Measurements from ENCODE around the gene NNT.
"Not testable (repeated sequence)": the region's sequence is repeated elsewhere in the genome, so short reads cannot be mapped to it uniquely, and the experiment has no call there.

The NNT gene

GRCh38 chr5:43712081-43712480 is 109.1 kb downstream of the NNT start:
- 100% methylated on average over 1 of the region's 3 CpGs for WGBS (ENCODE audit: insufficient coverage)

DNA sequence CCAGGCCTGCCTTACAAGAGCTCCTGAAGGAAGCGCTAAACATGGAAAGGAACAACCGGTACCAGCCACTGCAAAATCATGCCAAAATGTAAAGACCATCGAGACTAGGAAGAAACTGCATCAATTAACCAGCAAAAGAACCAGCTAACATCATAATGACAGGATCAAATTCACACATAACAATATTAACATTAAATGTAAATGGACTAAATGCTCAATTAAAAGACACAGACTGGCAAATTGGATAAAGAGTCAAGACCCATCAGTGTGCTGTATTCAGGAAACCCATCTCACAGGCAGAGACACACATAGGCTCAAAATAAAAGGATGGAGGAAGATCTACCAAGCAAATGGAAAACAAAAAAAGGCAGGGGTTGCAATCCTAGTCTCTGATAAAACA is 116.8 kb downstream of the NNT start:
- H3K27me3 ChIP-seq (replicated peaks in 2 of 5; ENCODE audit: control insufficient read depth in 4 of 5, insufficient read depth in 5 of 5, low read length in 4 of 5); POLR2A ChIA-PET; H3K36me3 ChIP-seq (ENCODE audit: control insufficient read depth in 4 of 4, insufficient read depth in 4 of 4, low read length in 3 of 4); CTCF ChIA-PET; H3K4me3 ChIP-seq (ENCODE audit: control insufficient read depth in 1 of 7, extremely low read depth in 1 of 7, insufficient read depth in 4 of 7, low read depth in 2 of 7, low read length in 6 of 7); DNase-seq; H3K9me3 ChIP-seq (ENCODE audit: control extremely low read depth in 1 of 5, control insufficient read depth in 4 of 5, insufficient read depth in 2 of 5, low read depth in 1 of 5, low read length in 4 of 5); H3K4me1 ChIP-seq (ENCODE audit: control extremely low read depth in 1 of 4, control insufficient read depth in 4 of 4, insufficient read depth in 4 of 4, low read length in 3 of 4); H3K27ac ChIP-seq (ENCODE audit: insufficient read depth in 1 of 2, low read depth in 1 of 2, low read length in 2 of 2, poor library complexity in 1 of 2, severe bottlenecking in 2 of 2): not testable (repeated sequence)
- no CpG with 5 or more reads among the region's 3 CpGs for WGBS (ENCODE audit: insufficient coverage)

More at GRCh38 chr5:43712081-43712480, 109.1 kb downstream of the NNT start:
- H3K27me3 ChIP-seq (replicated peaks in 2 of 5; ENCODE audit: control insufficient read depth in 4 of 5, insufficient read depth in 5 of 5, low read length in 4 of 5): no peaks in the 10 kb centered on the region
- DNase-seq: no peak
- H3K4me3 ChIP-seq (ENCODE audit: control insufficient read depth in 1 of 7, extremely low read depth in 1 of 7, insufficient read depth in 4 of 7, low read depth in 2 of 7, low read length in 6 of 7): no peak overlapping the region
- CTCF ChIA-PET: no interaction called here
- H3K36me3 ChIP-seq (ENCODE audit: control insufficient read depth in 4 of 4, insufficient read depth in 4 of 4, low read length in 3 of 4): peaks cover 0 to 4% (median 0%) of the 10 kb centered on the region in 4 experiments
- H3K27ac ChIP-seq (ENCODE audit: insufficient read depth in 1 of 2, low read depth in 1 of 2, low read length in 2 of 2, poor library complexity in 1 of 2, severe bottlenecking in 2 of 2): no peak overlapping the region
- no peaks in the 10 kb centered on the region for H3K4me1 ChIP-seq (ENCODE audit: control extremely low read depth in 1 of 4, control insufficient read depth in 4 of 4, insufficient read depth in 4 of 4, low read length in 3 of 4)
- POLR2A ChIA-PET: no interaction called here
- H3K9me3 ChIP-seq (ENCODE audit: control extremely low read depth in 1 of 5, control insufficient read depth in 4 of 5, insufficient read depth in 2 of 5, low read depth in 1 of 5, low read length in 4 of 5): no peaks in the 10 kb centered on the region

DNA sequence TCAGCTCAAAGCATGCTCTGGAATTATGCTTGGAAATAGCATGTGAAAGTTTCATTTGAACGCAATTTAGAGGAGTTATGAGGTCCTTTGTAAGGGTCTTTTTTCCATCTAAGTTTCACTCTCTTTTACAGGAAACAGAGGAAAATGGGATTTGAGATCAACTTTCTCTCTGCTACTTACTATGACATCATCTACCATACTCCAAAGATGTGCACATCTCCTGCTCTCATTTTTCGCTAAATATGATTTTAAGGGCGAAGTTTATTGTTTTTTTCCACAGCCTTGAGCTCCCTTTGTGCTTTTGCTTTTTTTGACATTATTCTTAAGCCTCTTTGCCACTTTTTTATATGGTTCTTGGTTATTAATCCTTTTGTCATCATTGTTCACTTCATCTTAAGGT is 125.6 kb downstream of the NNT start:
- DNase-seq: no peak
- H3K4me1 ChIP-seq (ENCODE audit: control extremely low read depth in 1 of 4, control insufficient read depth in 4 of 4, insufficient read depth in 4 of 4, low read length in 3 of 4): no peaks in the 10 kb centered on the region
- H3K4me3 ChIP-seq (ENCODE audit: control insufficient read depth in 1 of 7, extremely low read depth in 1 of 7, insufficient read depth in 4 of 7, low read depth in 2 of 7, low read length in 6 of 7): no peak overlapping the region
- WGBS (ENCODE audit: insufficient coverage): no CpG with 5 or more reads among the region's 3 CpGs
- ChIA-PET CTCF (interaction anchor here (2.7 kb wide), 1 partner anchor 604 kb away, joined by 8 read pairs; no protein-coding TSS in a partner anchor), POLR2A (no interaction called here)
- no peaks in the 10 kb centered on the region for H3K36me3 ChIP-seq (ENCODE audit: control insufficient read depth in 4 of 4, insufficient read depth in 4 of 4, low read length in 3 of 4)
- H3K27ac ChIP-seq (ENCODE audit: insufficient read depth in 1 of 2, low read depth in 1 of 2, low read length in 2 of 2, poor library complexity in 1 of 2, severe bottlenecking in 2 of 2): no peak overlapping the region
- no peaks in the 10 kb centered on the region for H3K9me3 ChIP-seq (ENCODE audit: control extremely low read depth in 1 of 5, control insufficient read depth in 4 of 5, insufficient read depth in 2 of 5, low read depth in 1 of 5, low read length in 4 of 5)
- H3K27me3 ChIP-seq (replicated peaks in 2 of 5; ENCODE audit: control insufficient read depth in 4 of 5, insufficient read depth in 5 of 5, low read length in 4 of 5): peaks cover 0 to 2% (median 2%) of the 10 kb centered on the region in 5 experiments

GRCh38 chr5:43729846-43730478 is 127.0 kb downstream of the NNT start:
- Histone ChIP-seq H3K9me3 (ENCODE audit: control extremely low read depth in 1 of 5, control insufficient read depth in 4 of 5, insufficient read depth in 2 of 5, low read depth in 1 of 5, low read length in 4 of 5) (no peaks in the 10 kb centered on the region), H3K27ac (ENCODE audit: insufficient read depth in 1 of 2, low read depth in 1 of 2, low read length in 2 of 2, poor library complexity in 1 of 2, severe bottlenecking in 2 of 2) (no peak overlapping the region), H3K4me1 (ENCODE audit: control extremely low read depth in 1 of 4, control insufficient read depth in 4 of 4, insufficient read depth in 4 of 4, low read length in 3 of 4) (no peaks in the 10 kb centered on the region), H3K36me3 (ENCODE audit: control insufficient read depth in 4 of 4, insufficient read depth in 4 of 4, low read length in 3 of 4) (no peaks in the 10 kb centered on the region), H3K4me3 (ENCODE audit: control insufficient read depth in 1 of 7, extremely low read depth in 1 of 7, insufficient read depth in 4 of 7, low read depth in 2 of 7, low read length in 6 of 7) (no peak overlapping the region), H3K27me3 (replicated peaks in 2 of 5; ENCODE audit: control insufficient read depth in 4 of 5, insufficient read depth in 5 of 5, low read length in 4 of 5) (peaks cover 0 to 3% (median 2%) of the 10 kb centered on the region in 5 experiments)
- ChIA-PET POLR2A (no interaction called here), CTCF (interaction anchor here (0.7 to 1.0 kb wide), 3 partner anchors 14 to 602 kb away, joined by 3 read pairs; no protein-coding TSS in a partner anchor)
- no CpG with 5 or more reads among the region's 2 CpGs for WGBS (ENCODE audit: insufficient coverage)
- DNase-seq: peak; percentile 3 to 42 (median 23)

GRCh38 chr5:43730832-43731342 is 127.9 kb downstream of the NNT start:
- Histone ChIP-seq H3K4me1 (ENCODE audit: control extremely low read depth in 1 of 4, control insufficient read depth in 4 of 4, insufficient read depth in 4 of 4, low read length in 3 of 4) (no peaks in the 10 kb centered on the region), H3K27ac (ENCODE audit: insufficient read depth in 1 of 2, low read depth in 1 of 2, low read length in 2 of 2, poor library complexity in 1 of 2, severe bottlenecking in 2 of 2) (no peak overlapping the region), H3K9me3 (ENCODE audit: control extremely low read depth in 1 of 5, control insufficient read depth in 4 of 5, insufficient read depth in 2 of 5, low read depth in 1 of 5, low read length in 4 of 5) (no peaks in the 10 kb centered on the region), H3K4me3 (ENCODE audit: control insufficient read depth in 1 of 7, extremely low read depth in 1 of 7, insufficient read depth in 4 of 7, low read depth in 2 of 7, low read length in 6 of 7) (no peak overlapping the region), H3K36me3 (ENCODE audit: control insufficient read depth in 4 of 4, insufficient read depth in 4 of 4, low read length in 3 of 4) (no peaks in the 10 kb centered on the region), H3K27me3 (replicated peaks in 2 of 5; ENCODE audit: control insufficient read depth in 4 of 5, insufficient read depth in 5 of 5, low read length in 4 of 5) (peaks cover 0 to 3% (median 2%) of the 10 kb centered on the region in 5 experiments)
- CTCF ChIA-PET: interaction anchor here (0.9 to 1.0 kb wide), 2 partner anchors 34 to 601 kb away, joined by 3 read pairs; no protein-coding TSS in a partner anchor
- no peak for DNase-seq
- WGBS (ENCODE audit: insufficient coverage): 100% methylated on average over 1 of the region's 2 CpGs
- POLR2A ChIA-PET: no interaction called here

DNA sequence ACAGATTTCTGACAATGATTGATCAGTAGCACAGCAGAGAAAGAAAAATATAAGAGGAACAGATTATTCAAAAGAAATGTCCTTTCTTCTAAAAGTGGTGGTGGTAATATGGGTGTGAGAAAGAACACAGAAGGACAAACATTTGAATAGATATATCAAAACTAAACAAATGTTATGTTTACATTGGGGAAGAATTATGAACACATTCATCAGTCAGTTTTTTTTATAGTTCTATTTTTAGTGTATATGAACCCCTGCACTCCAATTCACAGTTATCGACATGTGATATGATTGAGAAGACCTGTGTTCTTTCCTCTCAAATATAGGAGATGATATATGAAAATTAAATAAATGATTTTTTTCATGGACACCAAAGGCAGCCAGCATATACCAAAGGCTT is 128.6 kb downstream of the NNT start:
- no CpG with 5 or more reads among the region's 1 CpG for WGBS (ENCODE audit: insufficient coverage)
- POLR2A ChIA-PET: no interaction called here
- no peak overlapping the region for H3K27ac ChIP-seq (ENCODE audit: insufficient read depth in 1 of 2, low read depth in 1 of 2, low read length in 2 of 2, poor library complexity in 1 of 2, severe bottlenecking in 2 of 2)
- no peaks in the 10 kb centered on the region for H3K4me1 ChIP-seq (ENCODE audit: control extremely low read depth in 1 of 4, control insufficient read depth in 4 of 4, insufficient read depth in 4 of 4, low read length in 3 of 4)
- H3K4me3 ChIP-seq (ENCODE audit: control insufficient read depth in 1 of 7, extremely low read depth in 1 of 7, insufficient read depth in 4 of 7, low read depth in 2 of 7, low read length in 6 of 7): no peak overlapping the region
- no peaks in the 10 kb centered on the region for H3K36me3 ChIP-seq (ENCODE audit: control insufficient read depth in 4 of 4, insufficient read depth in 4 of 4, low read length in 3 of 4)
- DNase-seq: no peak
- no peaks in the 10 kb centered on the region for H3K9me3 ChIP-seq (ENCODE audit: control extremely low read depth in 1 of 5, control insufficient read depth in 4 of 5, insufficient read depth in 2 of 5, low read depth in 1 of 5, low read length in 4 of 5)
- CTCF ChIA-PET: no interaction called here
- peaks cover 0 to 2% (median 2%) of the 10 kb centered on the region in 5 experiments for H3K27me3 ChIP-seq (replicated peaks in 2 of 5; ENCODE audit: control insufficient read depth in 4 of 5, insufficient read depth in 5 of 5, low read length in 4 of 5)

DNA sequence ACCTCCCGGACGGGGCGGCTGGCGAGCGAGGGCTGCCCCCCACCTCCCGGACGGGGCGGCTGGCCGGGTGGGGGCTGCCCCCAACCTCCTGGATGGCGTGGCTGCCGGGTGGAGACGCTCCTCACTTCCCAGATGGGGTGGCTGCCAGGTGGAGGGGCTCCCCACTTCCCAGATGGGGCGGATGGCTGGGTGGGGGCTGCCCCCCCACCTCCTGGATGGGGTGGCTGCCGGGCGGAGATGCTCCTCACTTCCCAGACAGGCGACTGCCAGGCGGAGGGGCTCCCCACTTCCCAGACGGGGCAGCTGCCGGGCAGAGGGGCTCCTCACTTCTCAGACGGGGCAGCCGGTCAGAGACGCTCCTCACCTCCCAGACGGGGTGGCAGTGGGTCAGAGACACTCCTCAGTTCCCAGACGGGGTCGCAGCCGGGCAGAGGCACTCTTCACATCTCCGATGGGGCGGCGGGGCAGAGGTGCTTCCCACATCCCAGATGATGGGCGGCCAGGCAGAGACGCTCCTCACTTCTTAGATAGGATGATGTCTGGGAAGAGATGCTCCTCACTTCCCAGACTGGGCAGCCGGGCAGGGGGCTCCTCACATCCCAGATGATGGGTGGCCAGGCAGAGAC is 143.1 kb downstream of the NNT start:
- WGBS (ENCODE audit: insufficient coverage): 93% methylated on average over 28 of the region's 32 CpGs
- H3K4me3 ChIP-seq (ENCODE audit: control insufficient read depth in 1 of 7, extremely low read depth in 1 of 7, insufficient read depth in 4 of 7, low read depth in 2 of 7, low read length in 6 of 7); POLR2A ChIA-PET; CTCF ChIA-PET; H3K9me3 ChIP-seq (ENCODE audit: control extremely low read depth in 1 of 5, control insufficient read depth in 4 of 5, insufficient read depth in 2 of 5, low read depth in 1 of 5, low read length in 4 of 5); H3K36me3 ChIP-seq (ENCODE audit: control insufficient read depth in 4 of 4, insufficient read depth in 4 of 4, low read length in 3 of 4); H3K27ac ChIP-seq (ENCODE audit: insufficient read depth in 1 of 2, low read depth in 1 of 2, low read length in 2 of 2, poor library complexity in 1 of 2, severe bottlenecking in 2 of 2); H3K27me3 ChIP-seq (replicated peaks in 2 of 5; ENCODE audit: control insufficient read depth in 4 of 5, insufficient read depth in 5 of 5, low read length in 4 of 5); H3K4me1 ChIP-seq (ENCODE audit: control extremely low read depth in 1 of 4, control insufficient read depth in 4 of 4, insufficient read depth in 4 of 4, low read length in 3 of 4); DNase-seq: not testable (repeated sequence)

All from common myeloid progenitor, CD34-positive (primary cell).